NCI-H446 treated with DMSO at 0.1 percent for 48 hours (cell line): ENCODE data around the gene PTPN20.
A peak's percentile ranks its signal among the peaks of the same experiment; 100 is the strongest.
"Not testable (repeated sequence)": the region's sequence is repeated elsewhere in the genome, so short reads cannot be mapped to it uniquely, and the experiment has no call there.

Experiments
- DNase-seq: peaks from one replicate; lab custom pipeline; 2025; lab: John Stamatoyannopoulos, UW

PTPN20 gene, protein sequence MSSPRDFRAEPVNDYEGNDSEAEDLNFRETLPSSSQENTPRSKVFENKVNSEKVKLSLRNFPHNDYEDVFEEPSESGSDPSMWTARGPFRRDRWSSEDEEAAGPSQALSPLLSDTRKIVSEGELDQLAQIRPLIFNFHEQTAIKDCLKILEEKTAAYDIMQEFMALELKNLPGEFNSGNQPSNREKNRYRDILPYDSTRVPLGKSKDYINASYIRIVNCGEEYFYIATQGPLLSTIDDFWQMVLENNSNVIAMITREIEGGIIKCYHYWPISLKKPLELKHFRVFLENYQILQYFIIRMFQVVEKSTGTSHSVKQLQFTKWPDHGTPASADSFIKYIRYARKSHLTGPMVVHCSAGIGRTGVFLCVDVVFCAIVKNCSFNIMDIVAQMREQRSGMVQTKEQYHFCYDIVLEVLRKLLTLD

GRCh38 chr10:46911144-46911876, at the start of gene PTPN20:
Gene PTPN20, plus strand, starts transcription at chr10:46911428. Its CDS starts 21,072 bp downstream, at chr10:46932500.
- not testable (repeated sequence) for DNase-seq

- not testable (repeated sequence) for DNase-seq
Observed at GRCh38 chr10:46869716-46870115, 41.5 kb upstream of the PTPN20 start.

GRCh38 chr10:46871583-46871982, 39.6 kb upstream of the PTPN20 start:
- not testable (repeated sequence) for DNase-seq

GRCh38 chr10:46875304-46875703, 35.9 kb upstream of the PTPN20 start:
- not testable (repeated sequence) for DNase-seq

GRCh38 chr10:46876773-46877172, 34.5 kb upstream of the PTPN20 start:
- DNase-seq = not testable (repeated sequence)

- peak; percentile 21 for DNase-seq
Observed at GRCh38 chr10:46878761-46879160, 32.5 kb upstream of the PTPN20 start.

DNA sequence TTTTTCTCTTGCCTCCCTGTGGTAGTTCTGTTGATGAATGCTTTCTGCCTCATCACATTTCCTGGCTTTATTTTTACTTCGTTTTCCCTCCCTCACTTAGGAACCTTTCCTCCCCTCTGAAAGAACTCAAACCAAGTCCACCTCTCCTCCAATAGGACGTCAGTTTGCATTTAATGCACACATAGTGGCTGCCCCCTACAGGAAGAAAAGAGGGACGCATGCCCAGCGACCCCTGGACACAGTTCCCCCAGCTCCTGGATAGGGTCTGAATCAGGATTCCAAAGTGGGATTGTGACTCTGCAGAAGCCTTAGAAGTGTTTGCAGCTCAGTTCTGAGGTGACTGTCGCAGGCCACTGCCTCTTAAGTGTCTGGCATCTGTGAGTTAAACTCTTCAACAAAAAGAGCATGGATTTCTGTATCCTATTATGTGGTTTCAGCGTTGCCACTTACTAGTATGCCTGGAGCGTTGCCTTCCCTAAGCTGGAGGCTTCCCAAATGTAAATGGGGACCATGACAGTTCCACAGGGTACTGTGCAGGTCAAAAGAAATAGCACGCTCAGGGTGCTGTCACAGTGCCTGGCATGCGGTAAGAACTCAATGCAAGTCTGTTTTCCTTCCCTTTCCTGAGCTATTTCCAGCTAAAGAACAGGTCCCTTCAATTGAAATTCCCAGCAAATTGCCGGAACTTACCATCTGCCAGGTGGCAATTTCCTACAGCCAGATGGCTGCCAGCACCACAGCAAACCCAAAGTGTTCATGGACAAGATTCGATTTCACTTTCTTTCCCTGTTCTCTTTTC, 20.2 kb upstream of the PTPN20 start:
- DNase-seq = not testable (repeated sequence)

DNA sequence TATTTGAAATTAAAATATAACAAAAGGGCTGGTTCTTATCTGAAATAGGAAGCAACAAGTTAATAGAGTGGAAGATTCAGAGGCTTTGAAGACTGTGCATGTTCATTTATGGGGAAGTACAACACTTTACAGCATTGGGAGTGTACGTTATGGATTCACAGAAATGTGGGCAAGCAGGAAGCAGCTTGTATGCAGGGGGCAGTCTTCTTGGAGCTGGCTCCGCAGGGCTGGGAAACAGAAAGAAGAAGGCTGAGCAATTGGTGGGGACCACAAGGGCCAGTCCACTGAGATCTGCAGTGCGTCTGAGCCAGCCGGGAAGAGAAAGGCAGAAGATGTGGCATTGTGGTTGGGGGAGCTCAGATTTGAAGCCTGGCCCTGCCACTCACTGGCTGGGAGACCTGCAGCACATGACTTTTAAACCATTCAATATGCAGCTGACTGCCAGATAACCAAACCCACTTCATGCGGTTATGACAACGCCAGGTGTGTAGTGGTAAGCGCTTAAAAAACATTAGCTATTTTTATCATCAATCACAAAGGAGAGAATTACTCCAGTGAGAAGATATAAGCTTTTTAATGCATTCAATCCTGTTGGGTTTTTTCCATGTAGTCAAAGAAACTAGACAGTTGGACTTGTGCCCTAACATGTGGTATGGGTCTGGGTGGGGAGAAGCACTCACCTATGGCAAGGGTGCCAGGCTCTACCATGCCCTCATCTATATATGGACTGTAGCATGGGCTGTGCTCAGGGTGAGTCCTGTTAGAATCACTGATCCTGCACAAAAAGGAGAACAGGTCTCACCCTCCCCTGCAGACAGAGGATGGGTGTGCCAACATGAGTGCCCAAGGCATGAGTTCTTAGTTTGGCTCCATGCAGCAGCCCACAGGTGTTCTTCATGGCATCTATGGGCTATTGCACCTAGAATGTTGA, 14.2 kb upstream of the PTPN20 start:
- DNase-seq = not testable (repeated sequence)

GRCh38 chr10:46901247-46901646, 10.0 kb upstream of the PTPN20 start:
- not testable (repeated sequence) for DNase-seq

GRCh38 chr10:46903874-46904273, 7.4 kb upstream of the PTPN20 start:
- not testable (repeated sequence) for DNase-seq

GRCh38 chr10:46906359-46906758, 4.9 kb upstream of the PTPN20 start:
- not testable (repeated sequence) for DNase-seq

- not testable (repeated sequence) for DNase-seq
Observed at GRCh38 chr10:46907185-46908117, 3.8 kb upstream of the PTPN20 start.

DNA sequence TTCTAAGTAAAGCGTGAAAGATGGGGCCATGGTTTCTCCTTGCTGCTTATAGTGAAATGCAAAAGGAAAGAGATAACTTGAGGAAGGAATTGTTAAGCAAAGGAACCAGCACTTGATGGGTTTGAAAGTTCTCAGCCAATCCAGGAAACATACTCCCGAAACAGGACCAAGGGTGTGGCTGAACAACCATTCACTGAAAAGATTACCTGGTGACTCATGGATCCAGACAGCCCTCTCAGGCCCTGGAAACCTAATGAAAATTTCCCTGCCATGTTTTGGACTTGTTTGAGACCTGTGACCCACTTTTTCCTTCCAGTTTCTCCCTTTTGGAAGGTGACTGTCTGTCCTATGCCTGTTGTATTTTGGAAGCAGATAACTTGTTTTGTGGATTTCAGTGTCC, 11.3 kb downstream of the PTPN20 start:
- not testable (repeated sequence) for DNase-seq

DNA sequence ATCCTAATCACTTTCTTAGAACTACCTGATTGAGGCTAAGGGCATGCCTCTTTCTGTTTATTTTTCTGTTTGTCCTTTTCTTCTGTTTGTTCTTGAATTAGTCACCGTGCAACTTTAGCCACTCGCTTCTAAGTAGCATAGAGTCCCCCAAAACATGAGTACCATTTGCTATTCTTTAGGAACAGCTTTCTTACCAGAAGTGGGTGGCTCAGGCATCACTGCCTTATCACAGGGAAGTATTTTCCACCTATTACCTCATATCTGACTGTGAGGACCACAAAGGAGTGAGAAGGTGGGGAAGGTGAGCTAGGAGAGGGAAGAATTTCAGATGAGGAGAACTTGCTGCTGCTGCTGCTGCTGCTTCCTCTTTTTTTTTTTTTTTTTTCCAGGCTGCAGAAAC, 13.9 kb downstream of the PTPN20 start:
- DNase-seq = not testable (repeated sequence)

GRCh38 chr10:46925853-46926252, 14.6 kb downstream of the PTPN20 start:
- not testable (repeated sequence) for DNase-seq

GRCh38 chr10:46928810-46929209, 17.6 kb downstream of the PTPN20 start:
- DNase-seq = not testable (repeated sequence)

- DNase-seq = not testable (repeated sequence)
Observed at GRCh38 chr10:46932383-46932782, 21.2 kb downstream of the PTPN20 start.

GRCh38 chr10:46941091-46941490, 29.9 kb downstream of the PTPN20 start:
- DNase-seq = not testable (repeated sequence)

- not testable (repeated sequence) for DNase-seq
Observed at GRCh38 chr10:46948687-46949518, 37.7 kb downstream of the PTPN20 start.
